Measurements from ENCODE around the gene NFILZ.

The NFILZ gene

DNA sequence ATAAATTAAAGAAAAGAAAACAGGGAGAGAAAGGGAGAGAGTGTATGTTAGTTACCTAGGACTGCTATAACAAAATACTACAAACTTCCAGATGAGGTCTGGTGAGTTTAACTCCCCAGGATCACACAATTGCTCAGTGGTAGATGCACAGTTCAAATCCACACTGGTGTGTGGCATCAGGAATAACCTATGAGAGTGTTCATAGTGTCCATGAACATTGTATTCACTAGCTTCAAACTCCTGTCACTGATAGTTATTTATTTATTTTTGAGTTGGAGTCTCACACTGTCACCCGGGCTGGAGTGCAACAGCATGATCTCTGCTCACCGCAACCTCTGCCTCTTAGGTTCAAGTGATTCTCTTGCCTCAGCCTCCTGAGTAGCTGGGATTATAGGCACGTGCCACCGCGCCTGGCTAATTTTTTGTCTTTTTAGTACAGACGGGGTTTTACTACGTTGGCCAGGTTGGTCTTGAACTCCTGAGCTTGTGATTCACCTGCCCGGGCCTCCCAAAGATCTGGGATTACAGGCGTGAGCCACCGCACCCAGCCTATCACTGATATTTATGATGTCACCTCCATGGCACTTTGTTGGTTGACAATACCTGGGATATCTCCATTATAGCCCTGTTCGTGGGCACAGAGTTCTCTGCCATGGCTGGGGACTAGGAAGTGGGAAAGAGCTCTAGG, at the start of gene NFILZ:
TSS of gene NFILZ (plus strand) at position 638 of the 688 bp plus-strand sequence. CDS start 46,133 bp downstream, outside the sequence.
- Histone ChIP-seq H3K27me3 (ENCODE audit: control insufficient read depth, insufficient read depth, low read length) (no peaks in the 10 kb centered on the region), H3K9me3 (ENCODE audit: control insufficient read depth, low read depth, low read length) (no peaks in the 10 kb centered on the region), H3K4me3 (ENCODE audit: low read length) (no peak within 1 kb of the TSS), H3K4me1 (ENCODE audit: control insufficient read depth, low read depth, low read length) (peaks cover 12% of the 10 kb centered on the region), H3K9ac (ENCODE audit: low read length) (no peak within 1 kb of the TSS), H3K27ac (ENCODE audit: low read length) (no peak within 1 kb of the TSS), H3K36me3 (ENCODE audit: control insufficient read depth, low read depth, low read length) (no peaks in the 10 kb centered on the region)

DNA sequence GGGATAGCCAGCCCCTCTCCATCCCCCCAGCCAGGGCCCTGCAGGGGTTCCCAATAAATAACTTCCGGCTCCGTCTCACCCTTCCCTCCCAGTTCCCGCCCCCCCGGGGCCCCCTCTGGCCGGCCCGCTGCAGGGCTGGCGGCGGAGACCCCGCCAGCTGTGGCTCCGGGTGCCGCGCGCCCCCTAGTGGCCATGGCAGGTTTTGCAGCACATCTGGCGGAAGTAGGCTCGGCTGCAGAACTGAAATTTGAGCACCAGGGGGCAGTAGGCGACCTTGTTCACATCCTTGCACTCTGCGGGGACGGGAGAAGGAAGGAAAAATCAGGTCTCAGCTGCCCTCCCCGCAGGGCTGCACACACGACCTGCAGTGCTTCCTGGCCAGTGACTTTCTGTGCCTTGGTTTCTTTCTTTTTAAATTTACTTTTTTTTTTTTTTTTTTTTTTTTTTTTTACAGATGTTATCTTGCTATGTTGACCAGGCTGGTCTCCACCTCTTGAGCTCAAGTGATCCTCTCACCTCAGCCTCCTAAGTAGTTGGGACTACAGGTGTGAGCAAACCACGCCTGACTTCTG, 49.6 kb upstream of the NFILZ start:
- H3K27ac ChIP-seq (ENCODE audit: low read length): no peak overlapping the region
- H3K27me3 ChIP-seq (ENCODE audit: control insufficient read depth, insufficient read depth, low read length): no peaks in the 10 kb centered on the region
- H3K36me3 ChIP-seq (ENCODE audit: control insufficient read depth, low read depth, low read length): no peaks in the 10 kb centered on the region
- H3K4me1 ChIP-seq (ENCODE audit: control insufficient read depth, low read depth, low read length): peaks cover 2% of the 10 kb centered on the region
- no peak overlapping the region for H3K9ac ChIP-seq (ENCODE audit: low read length)
- no peaks in the 10 kb centered on the region for H3K9me3 ChIP-seq (ENCODE audit: control insufficient read depth, low read depth, low read length)
- H3K4me3 ChIP-seq (ENCODE audit: low read length): no peak overlapping the region

DNA sequence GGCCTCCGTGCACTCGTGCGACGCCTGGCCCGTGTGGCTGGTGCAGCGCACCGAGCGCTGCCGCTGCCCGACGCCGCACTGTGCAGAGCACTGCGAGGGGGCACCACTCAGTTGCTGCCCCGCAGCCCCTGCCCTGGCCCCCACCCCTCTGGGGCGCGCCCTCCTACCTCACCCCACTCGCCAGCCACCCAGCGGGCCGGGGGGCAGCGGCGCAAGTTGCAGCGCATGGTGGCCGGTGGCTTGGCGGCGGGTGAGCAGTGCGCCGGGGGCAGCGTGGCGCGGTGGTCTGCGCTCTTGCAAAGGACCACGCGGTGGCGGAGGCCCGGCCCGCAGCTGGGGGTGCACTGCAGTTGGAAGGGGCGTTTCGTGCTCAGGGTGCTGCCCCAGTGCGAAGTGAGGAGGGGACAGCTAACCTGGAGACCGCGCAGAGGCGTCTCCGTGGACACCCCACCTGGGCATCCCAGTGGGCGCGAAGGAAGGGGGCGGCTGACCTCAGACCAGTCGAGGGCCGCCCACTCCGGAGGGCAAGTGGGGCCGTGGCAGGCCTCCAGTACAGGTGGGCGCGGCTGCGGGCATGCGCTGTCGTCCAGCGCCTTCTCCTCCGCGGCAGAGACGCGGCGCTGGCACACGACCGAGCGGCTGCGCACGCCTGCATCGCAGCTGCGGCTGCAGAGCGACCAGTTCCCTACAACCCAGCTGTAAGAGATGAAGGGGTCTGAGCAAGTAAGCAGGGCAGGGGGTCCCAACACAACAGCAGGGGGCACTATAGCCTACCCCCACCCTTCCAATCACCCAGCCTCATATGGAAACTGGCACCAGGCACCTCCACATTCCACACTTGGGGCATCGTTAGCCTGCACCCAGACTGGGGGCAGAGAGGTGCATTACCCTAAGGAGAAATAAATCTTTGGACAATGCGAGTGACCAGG, 45.2 kb upstream of the NFILZ start:
- Histone ChIP-seq H3K27ac (ENCODE audit: low read length) (no peak overlapping the region), H3K27me3 (ENCODE audit: control insufficient read depth, insufficient read depth, low read length) (peaks cover 3% of the 10 kb centered on the region), H3K4me3 (ENCODE audit: low read length) (no peak overlapping the region), H3K36me3 (ENCODE audit: control insufficient read depth, low read depth, low read length) (no peaks in the 10 kb centered on the region), H3K9ac (ENCODE audit: low read length) (no peak overlapping the region), H3K4me1 (ENCODE audit: control insufficient read depth, low read depth, low read length) (no peaks in the 10 kb centered on the region), H3K9me3 (ENCODE audit: control insufficient read depth, low read depth, low read length) (no peaks in the 10 kb centered on the region)

DNA sequence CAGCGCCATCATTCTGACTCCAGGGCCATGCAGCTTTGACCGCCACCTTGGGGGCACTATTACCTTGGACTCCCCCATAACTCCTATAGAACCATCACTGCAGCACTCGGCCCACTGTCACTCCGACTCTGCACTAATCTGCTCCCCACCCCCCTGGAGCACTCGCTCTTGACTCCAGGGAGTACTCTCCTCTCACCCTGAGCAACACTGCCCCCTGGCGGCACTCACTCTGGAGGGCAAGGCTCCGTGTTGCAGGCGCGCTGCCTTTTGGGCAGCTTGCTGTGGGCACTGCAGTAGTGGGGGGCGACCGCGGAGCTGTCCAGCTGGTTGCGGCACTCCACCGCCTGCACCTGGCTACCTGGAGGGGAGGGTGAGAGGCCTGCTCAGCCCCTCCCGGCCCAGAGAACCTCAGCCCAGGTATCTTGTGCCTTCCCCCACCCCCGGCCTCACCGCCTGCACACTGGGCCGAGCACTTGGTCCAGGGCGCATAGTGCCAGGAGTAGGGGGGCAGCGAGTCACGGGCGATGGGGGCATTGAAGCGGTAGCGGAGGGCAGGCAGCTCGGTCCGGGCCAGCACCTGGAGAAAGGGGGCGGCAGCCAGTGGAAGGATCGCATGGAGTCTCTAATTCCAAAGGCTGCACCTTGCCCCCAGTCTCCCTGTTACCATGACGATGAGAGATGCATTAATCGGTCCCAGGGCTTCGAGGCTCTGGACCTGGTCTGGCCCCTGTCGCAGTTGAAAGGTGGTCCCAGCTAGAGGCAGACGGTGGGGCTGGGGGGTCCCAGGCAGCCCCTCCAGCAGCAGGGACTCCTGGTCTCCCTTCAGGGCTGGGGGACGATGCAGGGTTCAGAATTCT, 44.3 kb upstream of the NFILZ start:
- H3K4me3 ChIP-seq (ENCODE audit: low read length): no peak overlapping the region
- no peaks in the 10 kb centered on the region for H3K4me1 ChIP-seq (ENCODE audit: control insufficient read depth, low read depth, low read length)
- H3K9me3 ChIP-seq (ENCODE audit: control insufficient read depth, low read depth, low read length): no peaks in the 10 kb centered on the region
- no peak overlapping the region for H3K9ac ChIP-seq (ENCODE audit: low read length)
- no peaks in the 10 kb centered on the region for H3K36me3 ChIP-seq (ENCODE audit: control insufficient read depth, low read depth, low read length)
- peaks cover 8% of the 10 kb centered on the region for H3K27me3 ChIP-seq (ENCODE audit: control insufficient read depth, insufficient read depth, low read length)
- H3K27ac ChIP-seq (ENCODE audit: low read length): no peak overlapping the region

DNA sequence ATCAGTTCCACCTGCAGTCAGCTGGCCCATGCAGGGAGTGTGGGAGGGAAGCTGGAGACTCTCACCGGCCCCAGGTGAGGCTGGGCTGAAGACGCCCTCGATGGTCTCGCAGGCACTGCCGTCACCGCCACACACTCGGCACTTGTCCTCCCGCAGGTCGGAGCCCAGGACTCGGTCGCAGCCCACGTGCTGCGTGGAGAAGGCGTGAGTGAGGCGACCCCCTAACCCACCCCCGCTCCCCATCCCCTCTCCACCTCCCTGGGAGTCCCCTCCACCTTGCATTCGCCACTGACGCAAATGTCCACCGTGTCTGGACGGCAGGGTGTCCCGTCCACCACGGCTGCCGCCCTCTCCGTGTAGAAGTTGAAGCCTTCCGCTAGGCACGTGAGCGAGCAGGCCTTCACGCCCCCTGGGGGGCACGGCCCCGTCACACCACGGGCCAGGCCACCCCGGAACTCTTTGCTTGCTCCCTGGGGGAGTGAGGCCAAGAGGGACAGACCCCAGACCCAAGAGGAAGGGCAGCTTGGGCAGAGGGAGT, 41.2 kb upstream of the NFILZ start:
- Histone ChIP-seq H3K9me3 (ENCODE audit: control insufficient read depth, low read depth, low read length) (no peaks in the 10 kb centered on the region), H3K4me1 (ENCODE audit: control insufficient read depth, low read depth, low read length) (peaks cover 3% of the 10 kb centered on the region), H3K27me3 (ENCODE audit: control insufficient read depth, insufficient read depth, low read length) (peaks cover 13% of the 10 kb centered on the region), H3K4me3 (ENCODE audit: low read length) (no peak overlapping the region), H3K9ac (ENCODE audit: low read length) (no peak overlapping the region), H3K36me3 (ENCODE audit: control insufficient read depth, low read depth, low read length) (no peaks in the 10 kb centered on the region), H3K27ac (ENCODE audit: low read length) (no peak overlapping the region)

- Histone ChIP-seq H3K4me3 (ENCODE audit: low read length) (peak overlapping the region; percentile 61), H3K9ac (ENCODE audit: low read length) (no peak overlapping the region), H3K4me1 (ENCODE audit: control insufficient read depth, low read depth, low read length) (peaks cover 3% of the 10 kb centered on the region), H3K27ac (ENCODE audit: low read length) (no peak overlapping the region), H3K9me3 (ENCODE audit: control insufficient read depth, low read depth, low read length) (no peaks in the 10 kb centered on the region), H3K27me3 (ENCODE audit: control insufficient read depth, insufficient read depth, low read length) (peaks cover 13% of the 10 kb centered on the region), H3K36me3 (ENCODE audit: control insufficient read depth, low read depth, low read length) (no peaks in the 10 kb centered on the region)
Measured at GRCh38 chr19:8592231-8593009, 38.0 kb upstream of the NFILZ start.

DNA sequence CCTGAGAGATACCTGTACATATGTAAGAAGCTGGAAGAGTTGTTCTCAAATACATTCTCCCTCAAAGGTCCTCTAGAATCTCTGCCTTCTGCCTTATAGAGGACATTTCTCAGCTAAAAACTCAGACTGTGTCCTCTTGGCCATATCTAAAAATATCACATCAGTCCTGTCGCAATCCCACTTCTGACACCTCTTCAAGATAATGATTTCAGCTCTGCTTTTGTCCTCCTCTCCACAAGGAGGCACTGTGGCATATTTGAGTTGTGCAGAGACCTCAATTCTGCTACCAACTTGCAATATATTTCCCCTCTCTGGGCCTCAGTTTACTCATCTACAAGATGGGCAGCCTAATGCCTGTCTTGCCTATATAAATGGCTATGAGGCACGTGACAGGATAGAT, 36.5 kb upstream of the NFILZ start:
- peaks cover 3% of the 10 kb centered on the region for H3K4me1 ChIP-seq (ENCODE audit: control insufficient read depth, low read depth, low read length)
- no peaks in the 10 kb centered on the region for H3K9me3 ChIP-seq (ENCODE audit: control insufficient read depth, low read depth, low read length)
- H3K4me3 ChIP-seq (ENCODE audit: low read length): no peak overlapping the region

GRCh38 chr19:8595651-8596050, 34.8 kb upstream of the NFILZ start:
- Histone ChIP-seq H3K27ac (ENCODE audit: low read length) (no peak overlapping the region), H3K4me3 (ENCODE audit: low read length) (no peak overlapping the region), H3K9ac (ENCODE audit: low read length) (no peak overlapping the region), H3K4me1 (ENCODE audit: control insufficient read depth, low read depth, low read length) (peaks cover 3% of the 10 kb centered on the region), H3K36me3 (ENCODE audit: control insufficient read depth, low read depth, low read length) (no peaks in the 10 kb centered on the region), H3K9me3 (ENCODE audit: control insufficient read depth, low read depth, low read length) (no peaks in the 10 kb centered on the region), H3K27me3 (ENCODE audit: control insufficient read depth, insufficient read depth, low read length) (peaks cover 9% of the 10 kb centered on the region)

More for the DNA sequence above, 36.5 kb upstream of the NFILZ start:
- H3K27me3 ChIP-seq (ENCODE audit: control insufficient read depth, insufficient read depth, low read length): peaks cover 13% of the 10 kb centered on the region
- no peak overlapping the region for H3K9ac ChIP-seq (ENCODE audit: low read length)
- no peaks in the 10 kb centered on the region for H3K36me3 ChIP-seq (ENCODE audit: control insufficient read depth, low read depth, low read length)
- H3K27ac ChIP-seq (ENCODE audit: low read length): no peak overlapping the region

DNA sequence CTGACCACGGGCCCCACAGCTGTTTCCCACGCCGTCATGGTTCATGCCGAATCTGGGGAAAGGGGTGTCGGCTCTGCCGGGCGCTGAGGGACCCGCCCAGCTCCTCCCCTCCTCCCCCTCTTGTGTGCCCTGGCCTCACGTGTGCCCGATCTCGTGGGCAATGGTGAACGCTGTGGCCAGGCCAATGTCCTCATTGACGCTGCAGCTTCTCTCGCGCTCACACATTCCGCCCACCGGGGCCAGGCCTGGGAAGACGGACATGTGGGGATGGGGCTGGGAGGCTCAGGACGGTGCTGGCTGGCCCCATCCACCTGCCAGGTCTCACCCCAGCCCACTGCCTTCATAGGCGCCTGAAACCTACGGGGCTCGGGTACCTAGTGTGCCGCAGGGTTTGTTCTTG, 34.3 kb upstream of the NFILZ start:
- Histone ChIP-seq H3K9me3 (ENCODE audit: control insufficient read depth, low read depth, low read length) (no peaks in the 10 kb centered on the region), H3K9ac (ENCODE audit: low read length) (no peak overlapping the region), H3K36me3 (ENCODE audit: control insufficient read depth, low read depth, low read length) (no peaks in the 10 kb centered on the region), H3K27ac (ENCODE audit: low read length) (no peak overlapping the region), H3K4me3 (ENCODE audit: low read length) (no peak overlapping the region), H3K4me1 (ENCODE audit: control insufficient read depth, low read depth, low read length) (peaks cover 3% of the 10 kb centered on the region), H3K27me3 (ENCODE audit: control insufficient read depth, insufficient read depth, low read length) (peaks cover 4% of the 10 kb centered on the region)

- Histone ChIP-seq H3K36me3 (ENCODE audit: control insufficient read depth, low read depth, low read length) (peaks cover 3% of the 10 kb centered on the region), H3K4me3 (ENCODE audit: low read length) (no peak overlapping the region), H3K9me3 (ENCODE audit: control insufficient read depth, low read depth, low read length) (peaks cover 3% of the 10 kb centered on the region), H3K27me3 (ENCODE audit: control insufficient read depth, insufficient read depth, low read length) (no peaks in the 10 kb centered on the region), H3K9ac (ENCODE audit: low read length) (no peak overlapping the region), H3K27ac (ENCODE audit: low read length) (no peak overlapping the region), H3K4me1 (ENCODE audit: control insufficient read depth, low read depth, low read length) (no peaks in the 10 kb centered on the region)
Measured at GRCh38 chr19:8600064-8600463, 30.4 kb upstream of the NFILZ start.

Measured in iPS-18a (cell line).